Mesendoderm (in vitro differentiated cells): Measurements from ENCODE around the gene BTBD6.
A peak's percentile ranks its signal among the peaks of the same experiment; 100 is the strongest.

Source experiments
- DNase-seq: peaks from one replicate; pipeline ENCODE4 v3.0.0; 2013
- H2AK5ac ChIP-seq: 2 replicates; pipeline ENCODE4 v1.6.1; 2013; ENCODE audit warnings: low read length, inconsistent platforms
- H2BK120ac ChIP-seq: 2 replicates; pipeline ENCODE4 v1.6.1; 2013; ENCODE audit warnings: low read depth, mild to moderate bottlenecking, low read length, moderate library complexity, mixed read lengths
- H2BK15ac ChIP-seq: replicated peaks from 2 replicates; pipeline ENCODE4 v1.6.1; 2013; ENCODE audit warnings: low read depth, mild to moderate bottlenecking, moderate library complexity
- H2BK5ac ChIP-seq: 2 replicates; pipeline ENCODE4 v1.6.1; 2013; ENCODE audit warnings: low read length, inconsistent platforms
- H3K18ac ChIP-seq: 2 replicates; pipeline ENCODE4 v1.6.1; 2013; ENCODE audit warnings: mild to moderate bottlenecking, low read length, mixed read lengths
- H3K23ac ChIP-seq: one replicate; pipeline ENCODE4 v1.6.1; 2013; ENCODE audit warnings: low read length
- H3K27ac ChIP-seq: 2 replicates; pipeline ENCODE4 v1.5.1; 2013; ENCODE audit warnings: low read depth, mild to moderate bottlenecking, inconsistent platforms, low read length, moderate library complexity
- H3K27me3 ChIP-seq: 2 replicates; pipeline ENCODE4 v1.6.1; 2013; ENCODE audit warnings: low read length, control low read depth, mild to moderate bottlenecking, inconsistent platforms; ENCODE audit not compliant: insufficient read depth, poor library complexity
- H3K36me3 ChIP-seq: 2 replicates; pipeline ENCODE4 v1.6.1; 2013; ENCODE audit warnings: low read length, inconsistent platforms; ENCODE audit not compliant: control insufficient read depth, insufficient read depth
- H3K4ac ChIP-seq: one replicate; pipeline ENCODE4 v1.6.1; 2013; ENCODE audit warnings: low read depth, mild to moderate bottlenecking, low read length, moderate library complexity
- H3K4me1 ChIP-seq: 2 replicates; pipeline ENCODE4 v1.6.1; 2013; ENCODE audit warnings: low read depth, low read length, inconsistent platforms; ENCODE audit not compliant: control insufficient read depth
- H3K4me2 ChIP-seq: 2 replicates; pipeline ENCODE4 v1.6.1; 2013; ENCODE audit warnings: low read length
- H3K4me3 ChIP-seq: 2 replicates; pipeline ENCODE4 v1.5.1; 2013; ENCODE audit warnings: mild to moderate bottlenecking, low read length
- H3K56ac ChIP-seq: one replicate; pipeline ENCODE4 v1.6.1; 2013; ENCODE audit warnings: low read length
- H3K79me1 ChIP-seq: 2 replicates; pipeline ENCODE4 v1.6.1; 2013; ENCODE audit warnings: low read length, inconsistent platforms
- H3K79me2 ChIP-seq: 2 replicates; pipeline ENCODE4 v1.6.1; 2013; ENCODE audit warnings: mild to moderate bottlenecking, low read length; ENCODE audit not compliant: control insufficient read depth, insufficient read depth
- H3K9ac ChIP-seq: 2 replicates; pipeline ENCODE4 v1.6.1; 2013; ENCODE audit warnings: low read length, inconsistent platforms
- H4K5ac ChIP-seq: one replicate; pipeline ENCODE4 v1.6.1; 2013; ENCODE audit warnings: low read length
- H4K8ac ChIP-seq: one replicate; pipeline ENCODE4 v1.6.1; 2013; ENCODE audit warnings: low read depth, mild to moderate bottlenecking, control low read depth, low read length, moderate library complexity
- WGBS: extraction: QIAGEN DNeasy Blood & Tissue Kit; methylation state at CpG from one replicate; pipeline ENCODE4 v1.1.7; 2013; ENCODE audit warnings: low lambda C conversion rate, missing lambda C conversion rate; ENCODE audit not compliant: insufficient coverage; ENCODE audit errors: extremely low coverage; 5-methylcytosine and 5-hydroxymethylcytosine counted together

BTBD6 gene

DNA sequence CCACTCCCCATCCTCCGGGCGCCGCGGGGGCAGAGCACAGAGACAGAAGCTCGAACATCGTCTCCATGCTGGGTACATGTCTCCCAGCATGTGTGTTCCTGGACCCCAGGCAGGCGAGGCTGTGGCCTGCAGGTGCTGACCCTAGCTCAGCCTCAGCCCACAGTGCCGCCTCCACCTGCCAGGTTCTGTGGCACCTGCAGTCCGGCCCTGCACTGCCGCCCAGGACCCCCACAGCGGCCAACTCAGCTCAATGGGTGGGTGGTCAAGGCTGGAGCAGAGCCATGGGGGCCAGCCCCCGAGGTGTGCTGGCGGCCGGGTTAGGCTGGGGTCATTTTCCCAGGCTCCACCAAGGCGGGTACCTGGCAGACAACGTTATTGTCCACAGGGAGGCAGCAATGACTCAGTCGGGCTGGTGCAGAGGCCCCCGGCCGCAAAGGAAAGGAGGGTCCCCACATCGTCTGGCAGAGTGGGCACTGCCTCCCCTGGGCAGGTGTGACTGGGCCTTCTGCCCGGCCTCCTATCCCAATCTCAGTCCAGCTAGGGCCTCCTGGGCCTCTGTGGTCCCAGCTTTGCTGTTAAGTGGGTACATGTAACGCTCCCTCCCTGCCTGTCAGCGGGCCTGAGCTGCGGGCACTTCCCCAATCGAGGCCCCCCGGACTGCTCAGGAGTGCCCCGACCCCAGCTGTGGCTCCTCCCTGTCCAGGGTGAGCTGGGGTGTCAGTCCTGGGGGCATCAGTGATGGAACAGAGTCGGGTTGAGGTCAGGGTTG, 47.0 kb upstream of the BTBD6 start:
- no peak overlapping the region for H3K4me3 ChIP-seq
- H3K36me3 ChIP-seq, result no peaks in the 10 kb centered on the region
- no peak overlapping the region for H3K4me2 ChIP-seq
- H3K56ac ChIP-seq, result peak overlapping the region; percentile 19
- no peak overlapping the region for H3K27ac ChIP-seq
- no peak for DNase-seq
- no peak overlapping the region for H3K18ac ChIP-seq
- H2BK15ac ChIP-seq, result no peak overlapping the region
- H3K9ac ChIP-seq, result no peak overlapping the region
- WGBS, result no CpG with 5 or more reads among the region's 28 CpGs
- H3K79me2 ChIP-seq, result no peaks in the 10 kb centered on the region
- no peak overlapping the region for H3K4ac ChIP-seq
- H2AK5ac ChIP-seq, result no peak overlapping the region
- H3K79me1 ChIP-seq, result no peaks in the 10 kb centered on the region
- H3K27me3 ChIP-seq, result no peaks in the 10 kb centered on the region
- H4K5ac ChIP-seq, result no peak overlapping the region
- H4K8ac ChIP-seq, result no peak overlapping the region
- no peak overlapping the region for H3K23ac ChIP-seq
- no peak overlapping the region for H2BK120ac ChIP-seq
- no peak overlapping the region for H2BK5ac ChIP-seq
- no peaks in the 10 kb centered on the region for H3K4me1 ChIP-seq

DNA sequence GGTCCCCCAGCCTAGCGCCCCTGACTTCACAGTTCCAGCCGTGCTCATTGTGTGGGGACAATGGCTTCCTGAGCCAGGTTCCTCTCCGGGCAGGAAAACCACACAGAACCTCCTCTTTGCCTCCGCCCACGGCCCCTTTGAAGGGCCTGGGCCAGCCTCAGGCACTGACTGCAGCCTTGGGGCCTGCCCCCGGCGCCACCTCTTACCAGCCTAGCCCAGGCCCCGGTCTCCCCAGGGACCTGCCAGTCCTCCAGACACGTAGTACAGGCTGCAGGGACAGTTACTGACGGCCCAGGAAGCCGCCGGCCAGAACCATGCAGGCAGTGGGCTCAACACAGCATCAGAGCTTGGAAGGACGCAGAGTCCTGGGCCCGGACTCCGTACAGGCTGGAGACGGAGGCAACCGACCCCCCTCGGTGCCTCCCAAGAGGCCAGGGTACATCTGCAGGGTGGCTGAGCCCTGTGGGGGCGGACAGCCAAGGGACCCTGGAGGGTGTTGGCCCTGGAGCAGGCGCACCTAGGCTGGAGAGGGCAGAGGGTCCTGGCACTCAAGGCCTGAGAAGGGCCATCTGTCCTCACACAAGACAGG, 46.3 kb upstream of the BTBD6 start:
- Histone ChIP-seq H3K27ac (no peak overlapping the region), H2BK5ac (no peak overlapping the region), H3K9ac (no peak overlapping the region), H3K36me3 (no peaks in the 10 kb centered on the region), H3K79me1 (no peaks in the 10 kb centered on the region), H3K4me2 (no peak overlapping the region), H3K79me2 (no peaks in the 10 kb centered on the region), H3K4me1 (no peaks in the 10 kb centered on the region), H3K4me3 (no peak overlapping the region), H2AK5ac (no peak overlapping the region), H3K23ac (no peak overlapping the region), H4K5ac (no peak overlapping the region), H3K27me3 (no peaks in the 10 kb centered on the region), H3K56ac (peak overlapping the region; percentile 19), H2BK120ac (no peak overlapping the region), H3K4ac (no peak overlapping the region), H4K8ac (no peak overlapping the region), H2BK15ac (no peak overlapping the region), H3K18ac (no peak overlapping the region)
- no CpG with 5 or more reads among the region's 20 CpGs for WGBS
- no peak for DNase-seq

GRCh38 chr14:105203057-105203531, 45.2 kb upstream of the BTBD6 start:
- Histone ChIP-seq H3K36me3 (no peaks in the 10 kb centered on the region), H2BK120ac (no peak overlapping the region), H2AK5ac (no peak overlapping the region), H3K79me2 (no peaks in the 10 kb centered on the region), H3K56ac (no peak overlapping the region), H2BK15ac (no peak overlapping the region), H2BK5ac (no peak overlapping the region), H3K18ac (no peak overlapping the region), H4K8ac (no peak overlapping the region), H3K4me1 (no peaks in the 10 kb centered on the region), H3K27me3 (no peaks in the 10 kb centered on the region), H3K4ac (no peak overlapping the region), H3K79me1 (no peaks in the 10 kb centered on the region), H4K5ac (no peak overlapping the region), H3K4me3 (no peak overlapping the region), H3K23ac (no peak overlapping the region), H3K27ac (no peak overlapping the region), H3K4me2 (no peak overlapping the region), H3K9ac (no peak overlapping the region)
- WGBS, result no CpG with 5 or more reads among the region's 18 CpGs
- peak; percentile 51 for DNase-seq

DNA sequence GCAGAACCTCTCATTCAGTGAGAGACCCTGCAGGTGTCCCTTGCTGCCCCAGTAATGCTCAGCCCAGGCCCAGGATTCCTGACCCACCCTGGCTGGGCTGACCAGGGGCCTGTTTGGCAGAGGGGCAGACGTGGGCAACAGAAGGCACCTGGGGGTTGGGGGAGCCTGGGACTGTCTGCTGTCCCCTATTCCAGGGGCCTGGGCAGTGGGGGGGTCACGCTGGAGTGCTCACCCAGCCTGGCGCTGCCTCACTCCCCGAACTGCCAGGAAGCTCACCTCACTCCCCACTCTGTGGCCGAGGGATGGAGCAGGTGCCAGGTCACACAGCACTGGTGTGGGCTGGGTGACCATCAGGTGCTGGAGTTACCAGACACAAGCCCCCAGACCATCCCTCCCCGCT, 44.6 kb upstream of the BTBD6 start:
- WGBS, result no CpG with 5 or more reads among the region's 6 CpGs
- no peaks in the 10 kb centered on the region for H3K4me1 ChIP-seq
- H3K27ac ChIP-seq, result no peak overlapping the region
- no peak overlapping the region for H3K4me3 ChIP-seq
- H4K5ac ChIP-seq, result no peak overlapping the region
- no peak overlapping the region for H2BK120ac ChIP-seq
- no peak for DNase-seq
- no peaks in the 10 kb centered on the region for H3K79me2 ChIP-seq
- H4K8ac ChIP-seq, result no peak overlapping the region
- H2BK5ac ChIP-seq, result no peak overlapping the region
- no peaks in the 10 kb centered on the region for H3K79me1 ChIP-seq
- no peak overlapping the region for H3K4me2 ChIP-seq
- H3K27me3 ChIP-seq, result no peaks in the 10 kb centered on the region
- H3K36me3 ChIP-seq, result no peaks in the 10 kb centered on the region
- no peak overlapping the region for H3K9ac ChIP-seq
- no peak overlapping the region for H3K56ac ChIP-seq
- no peak overlapping the region for H2AK5ac ChIP-seq
- no peak overlapping the region for H3K18ac ChIP-seq
- no peak overlapping the region for H3K23ac ChIP-seq
- no peak overlapping the region for H2BK15ac ChIP-seq
- no peak overlapping the region for H3K4ac ChIP-seq

GRCh38 chr14:105204206-105204930, 44.0 kb upstream of the BTBD6 start:
- no peak overlapping the region for H3K4me3 ChIP-seq
- H3K56ac ChIP-seq, result no peak overlapping the region
- no CpG with 5 or more reads among the region's 24 CpGs for WGBS
- H4K8ac ChIP-seq, result no peak overlapping the region
- no peak overlapping the region for H3K9ac ChIP-seq
- H2BK5ac ChIP-seq, result no peak overlapping the region
- no peaks in the 10 kb centered on the region for H3K4me1 ChIP-seq
- no peaks in the 10 kb centered on the region for H3K36me3 ChIP-seq
- H2BK15ac ChIP-seq, result no peak overlapping the region
- H3K27me3 ChIP-seq, result no peaks in the 10 kb centered on the region
- no peak overlapping the region for H3K23ac ChIP-seq
- no peak overlapping the region for H3K18ac ChIP-seq
- H4K5ac ChIP-seq, result no peak overlapping the region
- H3K4ac ChIP-seq, result no peak overlapping the region
- H3K27ac ChIP-seq, result no peak overlapping the region
- no peak for DNase-seq
- H3K79me1 ChIP-seq, result no peaks in the 10 kb centered on the region
- H2AK5ac ChIP-seq, result no peak overlapping the region
- H3K79me2 ChIP-seq, result no peaks in the 10 kb centered on the region
- no peak overlapping the region for H3K4me2 ChIP-seq
- no peak overlapping the region for H2BK120ac ChIP-seq
